NCI-H1694 treated with DMSO at 0.1 percent for 48 hours (cell line): ENCODE data around the gene DACT1.
"Not testable (repeated sequence)": the region's sequence is repeated elsewhere in the genome, so short reads cannot be mapped to it uniquely, and the experiment has no call there.

Experiments used
- DNase-seq: peaks from one replicate; lab custom pipeline; 2025; lab: John Stamatoyannopoulos, UW

The DACT1 gene, protein sequence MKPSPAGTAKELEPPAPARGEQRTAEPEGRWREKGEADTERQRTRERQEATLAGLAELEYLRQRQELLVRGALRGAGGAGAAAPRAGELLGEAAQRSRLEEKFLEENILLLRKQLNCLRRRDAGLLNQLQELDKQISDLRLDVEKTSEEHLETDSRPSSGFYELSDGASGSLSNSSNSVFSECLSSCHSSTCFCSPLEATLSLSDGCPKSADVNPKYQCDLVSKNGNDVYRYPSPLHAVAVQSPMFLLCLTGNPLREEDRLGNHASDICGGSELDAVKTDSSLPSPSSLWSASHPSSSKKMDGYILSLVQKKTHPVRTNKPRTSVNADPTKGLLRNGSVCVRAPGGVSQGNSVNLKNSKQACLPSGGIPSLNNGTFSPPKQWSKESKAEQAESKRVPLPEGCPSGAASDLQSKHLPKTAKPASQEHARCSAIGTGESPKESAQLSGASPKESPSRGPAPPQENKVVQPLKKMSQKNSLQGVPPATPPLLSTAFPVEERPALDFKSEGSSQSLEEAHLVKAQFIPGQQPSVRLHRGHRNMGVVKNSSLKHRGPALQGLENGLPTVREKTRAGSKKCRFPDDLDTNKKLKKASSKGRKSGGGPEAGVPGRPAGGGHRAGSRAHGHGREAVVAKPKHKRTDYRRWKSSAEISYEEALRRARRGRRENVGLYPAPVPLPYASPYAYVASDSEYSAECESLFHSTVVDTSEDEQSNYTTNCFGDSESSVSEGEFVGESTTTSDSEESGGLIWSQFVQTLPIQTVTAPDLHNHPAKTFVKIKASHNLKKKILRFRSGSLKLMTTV

DNA sequence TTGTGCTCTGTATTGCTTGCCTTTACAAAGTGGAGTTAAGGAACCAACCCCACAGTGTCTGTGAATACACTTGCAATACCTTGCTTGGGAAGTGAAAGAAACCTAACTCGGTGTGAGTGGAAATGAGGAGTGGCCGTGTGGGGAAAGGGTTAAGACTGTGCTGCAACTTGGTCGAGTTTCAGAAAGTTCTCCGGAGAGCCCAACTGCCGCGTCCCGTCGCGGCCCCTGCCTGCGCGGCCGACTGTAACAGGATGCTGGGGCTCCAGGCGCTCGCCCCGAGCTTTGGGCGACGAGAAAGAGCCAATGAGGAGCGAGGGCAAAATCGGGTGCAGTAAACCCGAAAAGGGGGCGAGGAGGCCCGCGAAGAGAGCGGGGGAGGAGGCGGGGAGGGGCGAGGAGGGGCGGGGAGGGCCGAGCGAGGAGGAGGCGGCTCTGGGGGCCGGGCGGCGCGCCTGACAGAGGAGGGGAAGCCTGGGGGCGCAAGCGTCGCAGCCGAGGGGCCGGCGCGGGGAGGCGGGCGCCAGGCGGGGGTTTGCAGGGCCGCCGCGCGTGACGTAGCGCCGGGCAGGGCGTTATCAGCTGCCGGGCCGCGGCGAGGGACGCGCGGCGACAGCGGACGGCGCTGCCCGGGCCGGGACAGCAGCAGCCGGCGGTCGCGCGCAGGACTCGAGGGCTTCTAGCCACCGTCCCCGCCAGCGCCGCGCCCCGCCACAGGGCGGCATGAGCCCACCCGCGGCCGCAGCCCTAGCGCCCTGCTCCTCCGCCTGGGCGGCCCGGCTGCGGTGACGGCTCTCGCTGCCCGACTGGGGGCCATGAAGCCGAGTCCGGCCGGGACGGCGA lies at the start of gene DACT1:
DACT1 (plus strand) TSS at position 572 of the 840 bp plus-strand sequence; CDS start at position 813, 241 bp downstream.
- DNase-seq: no peak

DNA sequence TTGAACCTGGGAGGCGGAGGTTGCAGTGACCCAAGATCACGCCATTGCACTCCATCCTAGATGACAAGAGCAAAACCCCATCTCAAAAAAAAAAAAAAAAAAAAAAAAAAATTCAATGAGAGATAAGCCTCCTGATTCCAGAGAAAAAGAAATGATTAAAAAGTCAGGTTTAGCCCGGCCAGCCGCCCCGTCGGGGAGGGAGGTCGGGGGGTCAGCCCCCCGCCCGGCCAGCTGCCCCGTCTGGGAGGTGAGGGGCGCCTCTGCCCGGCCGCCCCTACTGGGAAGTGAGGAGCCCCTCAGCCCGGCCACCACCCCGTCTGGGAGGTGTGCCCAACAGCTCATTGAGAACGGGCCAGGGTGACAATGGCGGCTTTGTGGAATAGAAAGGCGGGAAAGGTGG lies 49.4 kb upstream of the DACT1 start:
- DNase-seq: not testable (repeated sequence)

DNA sequence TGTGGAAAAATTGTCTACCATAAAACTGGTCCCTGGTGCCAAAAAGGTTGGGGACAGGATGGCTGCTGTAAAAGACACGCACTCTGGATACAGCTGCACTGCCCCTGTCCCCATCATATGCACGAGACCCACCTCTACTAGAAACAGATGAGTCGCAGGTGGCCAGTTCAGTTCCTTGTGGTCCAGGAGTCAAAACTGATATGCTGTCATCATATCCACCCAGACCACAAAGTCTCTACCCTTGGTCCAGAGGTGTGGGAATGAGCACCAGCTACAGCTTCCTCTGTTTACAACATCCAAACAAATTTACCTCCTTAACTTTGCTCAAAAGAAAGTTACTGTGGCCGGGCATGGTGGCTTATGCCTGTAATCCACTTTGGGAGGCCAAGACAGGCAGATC lies 43.8 kb upstream of the DACT1 start:
- no peak for DNase-seq

DNA sequence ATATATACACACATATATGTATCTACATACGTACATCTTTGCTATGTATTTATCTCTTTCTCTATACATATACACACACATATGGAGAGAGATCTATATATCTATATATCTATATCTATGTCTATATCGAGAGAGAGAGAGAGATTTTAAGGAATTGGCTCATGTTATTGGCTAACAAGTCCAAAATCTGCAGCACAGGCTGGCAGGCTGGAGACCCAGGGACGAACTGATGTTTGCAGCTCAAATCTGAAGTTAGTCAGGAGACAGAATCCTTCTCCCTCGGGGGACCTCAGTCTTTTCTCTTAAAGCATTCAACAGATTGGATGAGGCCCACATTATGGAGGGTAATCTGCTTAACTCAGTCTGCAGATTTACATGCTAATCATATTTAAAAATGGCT lies 40.7 kb upstream of the DACT1 start:
- no peak for DNase-seq

DNA sequence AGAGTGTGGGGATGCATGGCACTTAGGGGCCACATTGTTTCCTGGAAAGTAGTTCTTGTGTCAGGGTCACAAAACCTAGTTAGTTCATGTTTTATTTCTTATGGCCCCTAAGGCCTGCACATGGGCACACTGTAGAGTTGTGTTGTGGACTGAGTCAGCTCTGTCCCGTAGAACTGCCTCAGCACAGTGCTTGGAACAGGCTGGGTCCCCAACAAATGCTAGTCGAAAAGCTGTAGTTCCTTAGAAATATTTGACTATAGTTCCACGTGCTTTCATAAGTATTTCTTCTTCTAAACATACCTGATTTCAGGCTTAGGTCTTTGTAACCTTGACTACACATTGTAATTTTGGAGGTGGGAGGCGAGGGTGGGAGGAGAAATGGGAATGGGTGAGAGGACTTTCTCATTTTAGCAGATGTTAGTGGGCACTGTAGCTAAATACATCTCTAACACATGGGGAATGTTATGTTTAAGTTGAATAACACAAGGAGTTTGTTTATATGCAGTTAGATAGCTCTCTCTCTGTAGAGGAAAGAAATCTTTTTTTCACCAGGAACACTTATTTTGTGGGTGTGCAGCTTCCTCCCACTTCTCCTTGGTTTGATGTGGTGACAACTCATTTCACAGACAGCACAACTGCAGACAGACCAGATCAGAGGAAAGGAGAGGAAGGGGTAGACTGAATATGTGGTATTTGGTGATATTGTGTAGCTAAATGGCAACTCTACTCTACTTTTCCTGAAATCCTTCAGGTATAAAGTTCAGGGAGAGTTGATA lies 39.5 kb upstream of the DACT1 start:
- no peak for DNase-seq

DNA sequence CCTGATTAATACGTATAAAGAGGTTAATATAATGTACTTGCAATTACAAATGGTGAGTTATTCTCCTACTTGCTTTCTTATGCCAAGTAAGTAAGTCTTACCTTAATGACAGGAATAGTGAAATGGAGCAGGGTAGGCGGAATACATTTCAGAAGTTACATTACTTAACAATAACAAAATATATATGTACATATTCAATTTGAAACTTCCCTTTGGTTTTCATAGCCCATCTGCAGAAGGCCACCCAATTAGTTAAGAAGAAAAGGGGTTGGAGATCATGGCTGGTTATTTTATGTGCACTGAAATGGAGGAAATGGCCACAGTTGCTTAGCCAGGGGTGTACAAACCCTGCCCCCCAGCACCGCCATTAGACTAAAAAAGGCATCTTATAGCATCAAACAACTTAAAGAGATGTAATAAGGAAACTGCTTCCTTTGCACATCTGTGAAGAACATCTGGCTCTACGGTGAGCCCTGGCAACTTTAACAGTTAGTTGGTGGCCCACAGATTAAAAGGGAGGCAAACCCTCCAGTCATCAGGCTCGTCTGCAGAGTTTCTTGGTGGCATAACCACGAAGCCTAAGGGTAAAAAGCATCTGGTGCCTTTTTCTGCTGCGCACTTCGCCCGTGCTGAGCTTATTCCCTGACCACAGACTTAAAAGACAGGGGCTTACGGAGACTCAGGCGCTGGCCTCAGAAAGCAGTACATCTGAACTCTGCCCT lies 38.8 kb upstream of the DACT1 start:
- no peak for DNase-seq

DNA sequence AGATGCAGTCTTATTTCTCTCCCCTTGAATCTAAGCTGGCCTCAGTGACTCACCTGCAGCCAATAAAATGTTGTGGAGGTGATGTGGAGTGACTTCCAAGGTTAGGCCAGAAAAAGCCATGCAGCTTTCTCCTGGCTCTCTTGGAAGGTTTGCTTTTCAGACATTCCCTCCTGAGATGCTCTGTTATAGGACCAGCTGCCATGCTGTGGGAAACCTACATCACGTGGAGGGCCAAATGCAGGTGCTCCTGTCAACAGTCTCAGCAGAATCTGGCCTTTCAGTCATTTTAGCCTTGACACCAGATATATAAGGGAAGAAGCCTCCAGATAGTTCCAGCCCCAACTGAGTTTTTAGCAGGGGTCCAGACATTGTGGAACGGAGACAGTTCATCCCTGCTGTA lies 38.1 kb upstream of the DACT1 start:
- no peak for DNase-seq

DNA sequence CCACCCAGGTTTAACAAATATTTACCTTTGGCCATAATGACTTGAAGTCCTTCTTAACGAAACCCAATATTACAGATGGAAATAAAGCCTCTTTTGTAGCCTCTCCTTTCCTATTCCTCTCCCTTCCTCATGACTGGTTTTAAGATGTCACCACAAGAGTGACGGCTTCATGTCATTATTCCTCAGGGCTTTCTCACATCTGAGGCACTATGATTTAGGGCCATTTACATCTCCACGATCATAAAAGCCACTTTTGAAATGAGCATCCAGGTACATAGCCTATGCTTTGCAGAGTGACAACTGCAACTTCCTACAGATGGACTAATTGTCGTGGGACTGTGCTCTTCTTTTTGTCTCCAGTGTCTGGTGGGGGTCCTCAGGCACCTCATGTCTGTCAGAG lies 32.3 kb upstream of the DACT1 start:
- DNase-seq: no peak

DNA sequence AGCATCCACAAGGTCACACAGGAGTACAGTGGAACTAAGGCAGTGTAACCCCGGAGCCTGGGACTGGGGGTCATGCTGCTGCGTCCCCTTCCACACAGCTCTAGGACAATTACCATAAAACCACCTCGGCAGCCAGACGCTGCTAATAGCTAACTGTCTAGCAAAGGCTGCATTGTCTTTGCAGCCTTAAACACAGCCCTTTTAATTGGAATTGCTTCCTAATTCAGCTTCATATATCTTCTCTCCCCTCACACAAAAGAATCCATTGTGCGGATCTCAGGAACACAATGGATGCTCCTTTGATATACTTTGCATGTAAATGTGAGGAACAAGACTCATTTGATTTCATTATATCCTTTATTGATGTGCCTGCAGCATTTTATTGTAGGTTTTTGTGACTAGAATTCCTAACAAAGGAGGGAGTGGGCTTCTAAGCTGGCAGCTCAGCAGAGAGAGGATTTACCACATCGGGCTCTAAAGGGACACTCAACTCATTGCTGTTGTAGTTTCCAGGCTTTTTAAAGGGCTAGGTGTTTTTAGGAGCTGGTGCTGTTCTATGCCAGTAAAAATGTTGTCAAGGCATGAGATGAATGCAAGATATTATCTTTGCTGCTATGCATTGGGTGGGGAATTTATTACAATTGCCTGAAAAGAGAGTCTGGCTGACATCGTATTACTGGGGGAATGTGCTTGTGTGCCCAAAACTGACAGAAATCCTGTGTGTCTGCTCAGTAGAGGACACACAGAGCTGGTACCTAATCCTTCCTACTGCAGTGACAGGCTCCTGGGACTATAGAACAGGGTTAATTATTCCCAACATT lies 30.4 kb upstream of the DACT1 start:
- DNase-seq: no peak

DNA sequence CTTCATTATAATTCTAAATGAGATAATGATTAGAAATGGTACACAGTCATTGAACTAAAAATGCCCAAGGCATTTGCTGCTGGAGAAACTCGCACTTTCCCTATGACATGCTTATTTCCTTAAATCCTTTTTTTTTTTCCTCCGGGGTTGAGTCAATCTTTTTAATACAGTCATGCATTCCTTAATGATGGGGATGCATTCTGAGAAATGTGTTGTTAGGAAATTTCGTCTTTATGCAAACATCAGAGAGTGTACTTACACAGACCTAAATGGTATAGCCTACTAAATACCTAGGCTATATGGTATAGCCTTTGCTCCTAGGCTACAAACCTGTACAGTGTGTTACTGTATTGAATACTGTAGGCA lies 29.8 kb upstream of the DACT1 start:
- no peak for DNase-seq

DNA sequence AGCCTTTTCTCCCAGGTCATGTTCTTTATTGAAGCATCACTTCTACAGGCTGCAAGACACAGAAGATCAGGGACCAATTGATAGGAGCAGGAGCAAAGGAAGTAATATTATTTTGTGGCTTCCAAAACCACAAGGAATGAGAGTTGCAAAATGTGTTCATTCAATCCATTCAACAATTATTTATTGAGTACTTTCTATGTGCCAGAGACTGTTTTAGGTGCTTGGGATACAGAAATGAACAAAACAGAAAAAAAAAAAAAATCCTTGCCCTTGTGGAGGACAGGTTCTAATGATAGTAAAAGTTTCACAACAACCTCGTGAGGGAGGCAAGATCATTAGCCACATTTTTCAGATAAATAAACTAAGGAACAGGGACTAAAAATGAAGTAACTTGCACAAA lies 20.1 kb upstream of the DACT1 start:
- no peak for DNase-seq

DNA sequence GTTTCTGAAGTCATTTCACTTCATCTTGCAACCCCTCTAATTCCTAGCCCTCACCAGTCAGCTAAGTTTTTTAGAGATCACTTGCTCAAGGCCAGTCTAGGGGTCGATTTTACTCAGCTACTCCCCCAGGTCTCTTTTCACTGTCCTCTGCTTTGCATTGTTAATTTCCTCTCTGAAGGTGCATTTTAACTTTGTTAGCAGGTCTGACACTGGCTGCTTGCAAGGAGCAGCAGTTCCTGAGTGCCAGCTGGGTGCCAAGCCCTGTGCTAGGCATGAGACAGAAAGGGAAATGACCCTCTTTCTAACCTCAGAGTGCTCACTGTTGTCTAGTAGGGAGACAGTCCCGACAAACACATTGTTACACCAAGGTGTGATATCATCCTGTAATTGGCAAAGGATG lies 17.8 kb upstream of the DACT1 start:
- no peak for DNase-seq

DNA sequence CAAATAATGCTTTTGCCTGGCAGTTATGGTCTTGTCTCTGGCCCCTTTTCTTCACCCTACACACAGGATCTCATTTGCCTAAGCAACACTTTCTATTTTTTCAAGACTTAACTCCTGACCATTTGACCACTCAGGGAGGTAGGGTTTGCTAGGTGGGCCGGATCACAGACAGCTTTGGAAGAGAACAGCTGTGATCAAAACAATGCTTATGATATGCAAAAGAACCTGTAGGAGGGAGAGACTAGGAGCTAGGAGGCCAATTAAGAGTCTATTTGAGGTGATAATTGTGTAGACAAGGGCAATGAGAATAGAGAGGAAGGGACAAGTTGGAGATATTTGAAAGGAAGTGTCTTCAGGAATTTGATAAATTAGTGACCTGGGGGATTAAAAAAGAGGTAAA lies 12.3 kb upstream of the DACT1 start:
- no peak for DNase-seq

DNA sequence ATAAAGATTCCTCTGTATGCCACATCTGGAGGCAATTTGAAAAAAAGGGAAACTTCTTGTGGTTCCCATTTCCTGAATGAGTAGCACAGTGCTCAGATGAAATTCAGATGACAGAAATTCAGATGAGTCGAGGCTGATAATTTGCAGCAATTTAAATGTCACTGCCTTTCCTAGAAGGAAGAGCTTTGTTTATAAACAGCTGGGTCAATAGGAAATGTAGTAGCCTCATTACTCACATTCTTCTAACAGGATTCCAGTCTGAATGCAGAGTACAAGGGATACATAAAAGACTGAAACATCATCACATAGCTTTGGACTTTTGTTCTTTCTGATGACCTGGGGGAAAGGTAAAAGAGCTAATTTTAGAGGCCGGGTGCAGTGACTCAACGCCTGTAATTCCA lies 11.3 kb upstream of the DACT1 start:
- no peak for DNase-seq

DNA sequence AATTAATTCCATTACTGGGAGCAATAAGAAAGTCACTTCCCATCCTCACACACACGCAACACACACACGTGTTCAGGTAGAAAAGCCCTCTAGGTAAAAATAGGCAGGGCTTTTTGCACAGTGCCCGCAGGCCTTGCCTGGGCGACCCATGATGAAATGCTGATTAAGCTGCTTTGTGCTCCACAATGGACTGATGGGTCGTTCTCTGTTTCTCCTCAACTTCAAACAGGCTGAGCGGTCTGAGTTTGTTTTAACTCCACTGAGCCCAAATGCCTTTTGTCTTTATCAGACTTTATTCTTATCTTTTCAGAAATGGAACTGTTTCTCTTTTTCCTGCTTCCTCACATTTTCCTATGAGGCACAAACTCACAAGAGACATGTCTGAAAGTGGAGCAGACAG lies 9.4 kb upstream of the DACT1 start:
- no peak for DNase-seq

DNA sequence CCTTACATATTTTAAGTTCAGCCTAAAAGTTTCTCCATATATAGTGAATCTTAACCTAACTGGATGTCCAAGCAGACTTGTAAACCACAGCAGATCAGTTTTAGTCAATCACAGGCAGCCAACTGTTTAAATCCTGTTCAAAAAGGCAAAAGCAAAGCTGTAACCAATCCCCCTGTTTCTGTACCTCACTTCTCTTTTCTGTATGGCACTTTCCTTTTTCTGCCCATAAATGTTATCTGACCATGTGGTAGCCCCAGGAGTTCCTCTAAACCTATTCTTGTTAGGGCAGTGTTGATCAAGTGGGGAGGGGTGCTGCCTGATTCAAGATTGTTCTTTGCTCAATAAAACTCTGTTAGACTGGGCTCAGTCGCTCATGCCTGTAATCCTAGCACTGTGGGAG lies 8.5 kb upstream of the DACT1 start:
- no peak for DNase-seq

DNA sequence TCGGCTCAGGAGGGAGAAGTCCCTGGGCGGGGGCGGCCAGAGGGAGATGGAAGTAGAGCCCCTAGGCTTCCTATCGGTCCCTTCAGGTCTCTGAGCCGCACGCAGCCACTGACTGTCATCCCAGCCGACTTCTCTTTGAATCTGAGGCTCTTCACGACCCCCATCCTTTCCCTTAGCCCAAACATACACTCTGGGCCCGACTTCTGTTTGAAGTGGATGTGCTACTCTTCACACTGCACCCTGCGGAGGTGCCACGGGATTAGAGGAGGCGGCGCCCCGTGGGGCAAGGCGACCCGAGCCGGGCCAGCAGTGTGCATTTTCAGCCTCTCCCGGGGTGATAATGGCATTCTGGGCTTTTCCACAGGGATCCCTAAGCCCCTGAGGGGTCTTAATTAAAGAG lies 6.0 kb upstream of the DACT1 start:
- no peak for DNase-seq

DNA sequence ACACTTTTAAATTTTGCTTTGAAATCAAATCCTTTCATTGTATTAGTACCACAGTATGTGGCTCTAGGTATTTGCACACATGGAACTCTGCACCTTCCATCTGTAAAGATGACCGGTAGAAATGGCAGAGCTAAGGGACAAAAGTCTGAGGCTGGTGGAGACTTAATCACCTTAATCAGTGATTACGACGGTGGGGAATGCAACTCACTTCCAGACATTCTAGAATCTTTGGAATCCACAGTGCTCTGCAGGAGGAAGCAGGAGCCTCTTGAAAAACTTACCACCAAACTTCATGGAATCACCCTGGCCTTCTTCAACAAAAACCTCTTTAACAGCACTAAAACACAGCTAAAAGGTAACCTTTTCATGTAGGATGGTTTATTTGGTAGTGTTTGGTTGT lies 3.9 kb upstream of the DACT1 start:
- DNase-seq: no peak

DNA sequence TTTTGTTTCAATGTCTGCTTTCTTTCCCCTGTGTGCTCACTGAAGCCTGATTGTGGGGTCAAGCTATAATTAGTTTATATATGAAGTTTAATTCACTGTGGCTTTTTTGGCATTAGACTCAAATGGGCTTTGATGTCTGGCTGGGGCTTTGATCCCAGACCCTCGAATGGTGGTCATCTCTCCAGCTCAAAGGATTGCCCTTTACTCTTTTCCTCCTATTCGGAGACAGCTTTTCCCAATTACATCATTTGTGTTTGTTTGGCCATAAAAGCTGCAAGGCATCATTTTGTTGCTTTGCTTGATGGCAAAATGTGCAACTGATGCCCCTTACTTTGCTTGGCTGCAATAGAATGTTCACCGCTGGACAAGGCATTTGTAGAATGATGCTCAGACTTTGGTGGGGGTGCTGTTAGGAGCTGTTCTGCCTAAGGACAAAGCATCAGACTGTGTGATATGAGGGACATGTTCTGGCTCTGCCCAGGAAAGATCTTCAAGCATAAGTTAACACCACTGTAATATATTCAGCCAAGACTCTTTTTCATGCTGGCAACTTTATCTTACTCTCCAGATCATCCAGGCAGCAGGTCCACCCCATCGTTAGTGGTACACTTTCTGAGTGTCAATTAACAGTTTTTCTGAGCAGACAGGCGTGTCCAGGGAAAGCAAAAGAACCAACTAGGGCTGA lies 3.2 kb upstream of the DACT1 start:
- no peak for DNase-seq
